Kidney capillary endothelial cell (primary cell): Measurements from ENCODE around the gene ARRDC1.

Experiments used
- DNase-seq: peaks from one replicate; pipeline ENCODE4 v3.0.0-alpha.2; 2018; ENCODE audit warnings: low spot score

ARRDC1 gene

GRCh38 chr9:137640862-137641261, 35.4 kb downstream of the ARRDC1 start:
- no peak for DNase-seq

GRCh38 chr9:137642118-137642601, 36.7 kb downstream of the ARRDC1 start:
- no peak for DNase-seq

- DNase-seq, result no peak
Observed at GRCh38 chr9:137642892-137643291, 37.4 kb downstream of the ARRDC1 start.

- no peak for DNase-seq
Observed at GRCh38 chr9:137643921-137644320, 38.4 kb downstream of the ARRDC1 start.

GRCh38 chr9:137645211-137645610, 39.7 kb downstream of the ARRDC1 start:
- no peak for DNase-seq

GRCh38 chr9:137646341-137646740, 40.9 kb downstream of the ARRDC1 start:
- DNase-seq, result no peak

- DNase-seq, result no peak
Observed at GRCh38 chr9:137647096-137647714, 41.7 kb downstream of the ARRDC1 start.

GRCh38 chr9:137648396-137648795, 42.9 kb downstream of the ARRDC1 start:
- no peak for DNase-seq

- DNase-seq, result no peak
Observed at GRCh38 chr9:137649553-137649952, 44.1 kb downstream of the ARRDC1 start.

- DNase-seq, result no peak
Observed at GRCh38 chr9:137650259-137650658, 44.8 kb downstream of the ARRDC1 start.

GRCh38 chr9:137650779-137651178, 45.3 kb downstream of the ARRDC1 start:
- DNase-seq, result no peak

GRCh38 chr9:137656416-137656815, 50.9 kb downstream of the ARRDC1 start:
- DNase-seq, result no peak

- no peak for DNase-seq
Observed at GRCh38 chr9:137657606-137658005, 52.1 kb downstream of the ARRDC1 start.

- DNase-seq, result no peak
Observed at GRCh38 chr9:137658781-137659180, 53.3 kb downstream of the ARRDC1 start.

GRCh38 chr9:137660144-137660543, 54.7 kb downstream of the ARRDC1 start:
- DNase-seq, result no peak

GRCh38 chr9:137663584-137663983, 58.1 kb downstream of the ARRDC1 start:
- no peak for DNase-seq

- DNase-seq, result no peak
Observed at GRCh38 chr9:137664676-137665075, 59.2 kb downstream of the ARRDC1 start.
